GM21786 (cell line): ENCODE measurements around the gene KIF26A.

Experiments used
- ATAC-seq: cut with Tn5 transposase; IDR thresholded peaks from one replicate; pipeline ENCODE4 v1.9.1; 2021; ENCODE audit not compliant: unreplicated experiment

KIF26A gene

GRCh38 chr14:104156142-104156541 is 17.8 kb downstream of the KIF26A start:
- ATAC-seq: no peak

GRCh38 chr14:104157016-104157928 is 18.9 kb downstream of the KIF26A start:
- no peak for ATAC-seq

GRCh38 chr14:104158827-104159798 is 20.7 kb downstream of the KIF26A start:
- no peak for ATAC-seq

- no peak for ATAC-seq
These were observed 21.6 kb downstream of the KIF26A start for GRCh38 chr14:104159990-104160389.

- ATAC-seq: no peak
These were observed 23.4 kb downstream of the KIF26A start for GRCh38 chr14:104161602-104162367.

GRCh38 chr14:104162495-104162894 is 24.1 kb downstream of the KIF26A start:
- no peak for ATAC-seq

- ATAC-seq: no peak
These were observed 25.2 kb downstream of the KIF26A start for GRCh38 chr14:104163541-104163940.

- no peak for ATAC-seq
These were observed 25.7 kb downstream of the KIF26A start for GRCh38 chr14:104164041-104164440.

- ATAC-seq: no peak
These were observed 26.1 kb downstream of the KIF26A start for GRCh38 chr14:104164512-104164911.

- no peak for ATAC-seq
These were observed 28.3 kb downstream of the KIF26A start for GRCh38 chr14:104166698-104167097.

- ATAC-seq: no peak
These were observed 30.2 kb downstream of the KIF26A start for GRCh38 chr14:104168603-104169002.

GRCh38 chr14:104169005-104169698 is 30.8 kb downstream of the KIF26A start:
- no peak for ATAC-seq

- no peak for ATAC-seq
These were observed 31.5 kb downstream of the KIF26A start for GRCh38 chr14:104169699-104170479.

- no peak for ATAC-seq
These were observed 32.8 kb downstream of the KIF26A start for GRCh38 chr14:104171029-104171697.

GRCh38 chr14:104171895-104172294 is 33.5 kb downstream of the KIF26A start:
- ATAC-seq: no peak

- no peak for ATAC-seq
These were observed 34.0 kb downstream of the KIF26A start for GRCh38 chr14:104172349-104172748.

GRCh38 chr14:104172880-104173279 is 34.5 kb downstream of the KIF26A start:
- no peak for ATAC-seq

- ATAC-seq: no peak
These were observed 35.7 kb downstream of the KIF26A start for GRCh38 chr14:104174051-104174450.

- no peak for ATAC-seq
These were observed 36.7 kb downstream of the KIF26A start for GRCh38 chr14:104175041-104175440.
